Ascending aorta (tissue), 2 donors: Measurements from ENCODE around the gene ARPC1A. TPM values are rescaled to one million over a fixed set of nuclear protein-coding genes. Genes with fewer than 3 reads are reported as not detected.
"Not testable (repeated sequence)": the region's sequence is repeated elsewhere in the genome, so short reads cannot be mapped to it uniquely, and the experiment has no call there.

Experiments used
- DNase-seq, 2 donors: peaks; one replicate each; pipeline ENCODE4 v3.0.0-alpha.2; 2019; ENCODE audit warnings: low spot score in 2 of 2
- H3K27ac ChIP-seq, 2 donors: fragments of 200-600 bp; sonication (generic); one replicate each; pipeline ENCODE4 v1.5.1; 2016 to 2017; ENCODE audit warnings: mild to moderate bottlenecking in 1 of 2
- H3K27me3 ChIP-seq: fragments of 200-600 bp; sonication (generic); one replicate; pipeline ENCODE4 v1.5.1; 2017
- H3K36me3 ChIP-seq, 2 donors: fragments of 200-600 bp; sonication (generic); one replicate each; pipeline ENCODE4 v1.5.1; 2016
- H3K4me1 ChIP-seq, 2 donors: fragments of 200-600 bp; sonication (generic); one replicate each; pipeline ENCODE4 v1.5.1; 2016 to 2017; ENCODE audit warnings: mild to moderate bottlenecking in 1 of 2
- H3K4me3 ChIP-seq, 2 donors: fragments of 200-600 bp; sonication (generic); one replicate each; pipeline ENCODE4 v1.5.1; 2016 to 2017; ENCODE audit warnings: mild to moderate bottlenecking in 1 of 2
- H3K9me3 ChIP-seq, 2 donors: fragments of 200-600 bp; sonication (generic); one replicate each; pipeline ENCODE4 v1.5.1; 2016
- intact Hi-C: fragments of 100-400 bp; cut with DNase I; formaldehyde crosslinking; loops from one replicate; pipeline ENCODE4 v1.15.1; 2023
- total RNA-seq: library from RNA; depleted of rRNA; stranded (reverse); fragments of >200 nt; gene quantifications from one replicate; pipeline ENCODE4 v1.1.0, GENCODE V29; 2016
- TF ChIP-seq, protein P1 (sequence below), 3 experiments: fragments of 200-600 bp in 2 of 3; fragments of 450-650 bp in 1 of 3; sonication (generic) in 2 of 3; IDR thresholded peaks; one replicate each; pipeline ENCODE4 v1.5.1; 2016 to 2019; ENCODE audit warnings: antibody characterized with exemption in 3 of 3, mild to moderate bottlenecking in 1 of 3, moderate library complexity in 1 of 3

Gene ARPC1A
- 87.7 TPM for total RNA-seq

DNA sequence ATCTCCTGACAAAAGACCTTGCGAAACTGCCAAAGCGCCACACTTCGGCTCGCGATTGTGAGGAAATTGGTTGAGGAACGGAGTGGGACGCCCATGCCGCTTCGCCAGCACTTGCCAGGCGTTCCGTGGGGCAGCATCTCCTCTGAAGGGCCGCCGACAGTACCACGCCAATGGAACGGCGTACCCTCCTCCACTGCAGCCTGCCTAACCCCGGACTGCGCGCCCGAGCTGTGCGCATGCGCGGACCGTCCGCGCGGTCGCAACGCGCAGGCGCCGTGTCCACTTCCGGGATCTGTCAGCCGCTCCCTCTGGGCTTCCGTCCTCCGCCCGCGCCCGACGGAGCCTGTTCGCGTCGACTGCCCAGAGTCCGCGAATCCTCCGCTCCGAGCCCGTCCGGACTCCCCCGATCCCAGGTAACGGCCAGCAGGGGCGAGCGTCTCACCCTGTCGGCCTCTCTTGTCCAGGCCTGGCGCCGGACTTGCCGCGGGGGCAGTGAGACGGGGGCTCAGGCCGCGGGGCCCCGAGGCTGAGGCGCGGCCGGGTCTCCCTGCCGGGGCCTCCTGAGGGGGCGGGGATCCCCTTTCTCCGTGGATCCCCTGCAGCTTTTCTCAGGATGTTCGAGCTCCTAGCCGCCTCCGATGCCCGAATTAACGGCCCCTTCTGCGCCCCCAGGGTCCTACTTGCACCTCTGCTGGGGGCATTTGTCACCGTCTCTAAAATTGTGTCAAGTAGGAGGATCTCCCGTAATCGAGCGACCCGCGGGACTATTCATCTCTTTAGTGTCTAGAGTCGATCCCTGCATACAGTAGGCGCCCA, at the start of gene ARPC1A:
Gene ARPC1A (plus strand): TSS at position 307 of the 816 bp plus-strand sequence. CDS start 7,456 bp downstream, outside the sequence.
- Histone ChIP-seq H3K4me3 (peak within 1 kb of the TSS; percentile 78 to 82), H3K27me3 (no peaks in the 10 kb centered on the region), H3K9me3 (no peaks in the 10 kb centered on the region), H3K36me3 (no peaks in the 10 kb centered on the region), H3K27ac (peak within 1 kb of the TSS; percentile 84 to 85), H3K4me1 (peaks cover 11 to 41% of the 10 kb centered on the region in 2 donors)
- intact Hi-C loops, result loop anchor here (1.0 to 5.0 kb wide), 2 partner anchors 50 to 82 kb away; partner anchors contain the start of genes BUD31 and PDAP1
- TF ChIP-seq, protein P1, sequence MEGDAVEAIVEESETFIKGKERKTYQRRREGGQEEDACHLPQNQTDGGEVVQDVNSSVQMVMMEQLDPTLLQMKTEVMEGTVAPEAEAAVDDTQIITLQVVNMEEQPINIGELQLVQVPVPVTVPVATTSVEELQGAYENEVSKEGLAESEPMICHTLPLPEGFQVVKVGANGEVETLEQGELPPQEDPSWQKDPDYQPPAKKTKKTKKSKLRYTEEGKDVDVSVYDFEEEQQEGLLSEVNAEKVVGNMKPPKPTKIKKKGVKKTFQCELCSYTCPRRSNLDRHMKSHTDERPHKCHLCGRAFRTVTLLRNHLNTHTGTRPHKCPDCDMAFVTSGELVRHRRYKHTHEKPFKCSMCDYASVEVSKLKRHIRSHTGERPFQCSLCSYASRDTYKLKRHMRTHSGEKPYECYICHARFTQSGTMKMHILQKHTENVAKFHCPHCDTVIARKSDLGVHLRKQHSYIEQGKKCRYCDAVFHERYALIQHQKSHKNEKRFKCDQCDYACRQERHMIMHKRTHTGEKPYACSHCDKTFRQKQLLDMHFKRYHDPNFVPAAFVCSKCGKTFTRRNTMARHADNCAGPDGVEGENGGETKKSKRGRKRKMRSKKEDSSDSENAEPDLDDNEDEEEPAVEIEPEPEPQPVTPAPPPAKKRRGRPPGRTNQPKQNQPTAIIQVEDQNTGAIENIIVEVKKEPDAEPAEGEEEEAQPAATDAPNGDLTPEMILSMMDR (IDR thresholded peaks at IDR 0.05), result peak; percentile 10 to 48 (median 27)
- DNase-seq, result peak; percentile 49 to 94

- TF ChIP-seq, protein P1 (IDR thresholded peaks at IDR 0.05), result no peak
- Histone ChIP-seq H3K4me1 (no peaks in the 10 kb centered on the region), H3K4me3 (no peak overlapping the region), H3K36me3 (no peaks in the 10 kb centered on the region), H3K27ac (no peak overlapping the region), H3K27me3 (no peaks in the 10 kb centered on the region), H3K9me3 (no peaks in the 10 kb centered on the region)
- DNase-seq, result no peak
- intact Hi-C loops, result no loop called here
Observed at GRCh38 chr7:99278180-99278579, 47.5 kb upstream of the ARPC1A start.

- H3K27me3 ChIP-seq, DNase-seq, H3K36me3 ChIP-seq, H3K9me3 ChIP-seq, H3K4me1 ChIP-seq, H3K4me3 ChIP-seq, intact Hi-C loops, H3K27ac ChIP-seq: not testable (repeated sequence)
Observed at GRCh38 chr7:99284165-99284564, 41.5 kb upstream of the ARPC1A start.

GRCh38 chr7:99287779-99288534, 37.7 kb upstream of the ARPC1A start:
- no peaks in the 10 kb centered on the region for H3K27me3 ChIP-seq
- H3K4me1 ChIP-seq, result no peaks in the 10 kb centered on the region
- no peaks in the 10 kb centered on the region for H3K36me3 ChIP-seq
- H3K27ac ChIP-seq, result no peak overlapping the region
- H3K4me3 ChIP-seq, result no peak overlapping the region
- H3K9me3 ChIP-seq, result no peaks in the 10 kb centered on the region
- DNase-seq, result no peak
- TF ChIP-seq, protein P1 (IDR thresholded peaks at IDR 0.05), result no peak
- intact Hi-C loops, result no loop called here

DNA sequence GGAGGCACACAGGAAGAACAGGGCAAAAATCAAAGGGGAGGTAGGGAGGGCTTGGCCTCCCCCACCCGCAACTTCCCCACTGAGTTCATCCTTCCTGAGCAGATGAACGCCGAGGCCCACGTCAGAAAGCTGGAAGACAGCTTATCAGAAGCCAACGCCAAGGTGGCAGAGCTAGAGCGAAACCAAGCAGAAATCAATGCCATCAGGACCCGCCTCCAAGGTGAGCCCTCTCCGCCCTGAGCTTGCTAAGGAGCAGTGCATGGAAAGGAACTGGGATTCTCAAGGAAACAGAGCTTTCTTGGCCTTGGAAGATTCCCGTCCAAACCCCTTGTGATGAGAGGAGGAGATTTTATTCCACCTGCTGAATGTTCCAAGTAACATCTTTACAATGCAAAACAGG, 36.5 kb upstream of the ARPC1A start:
- no peak for DNase-seq
- intact Hi-C loops, result no loop called here
- no peak overlapping the region for H3K4me3 ChIP-seq
- H3K4me1 ChIP-seq, result no peaks in the 10 kb centered on the region
- H3K27ac ChIP-seq, result no peak overlapping the region
- no peaks in the 10 kb centered on the region for H3K36me3 ChIP-seq
- TF ChIP-seq, protein P1 (IDR thresholded peaks at IDR 0.05), result no peak
- H3K9me3 ChIP-seq, result no peaks in the 10 kb centered on the region
- H3K27me3 ChIP-seq, result no peaks in the 10 kb centered on the region

GRCh38 chr7:99290148-99290547, 35.5 kb upstream of the ARPC1A start:
- intact Hi-C loops, result not testable (repeated sequence)

More at GRCh38 chr7:99290148-99290547, 35.5 kb upstream of the ARPC1A start:
- not testable (repeated sequence) for H3K4me1 ChIP-seq, H3K27me3 ChIP-seq, H3K4me3 ChIP-seq, H3K36me3 ChIP-seq, DNase-seq, H3K27ac ChIP-seq, H3K9me3 ChIP-seq
